GM19328 (cell line): ENCODE measurements around the gene COX19.
"Not testable (repeated sequence)": the region's sequence is repeated elsewhere in the genome, so short reads cannot be mapped to it uniquely, and the experiment has no call there.

ENCODE experiments used
- ATAC-seq: cut with Tn5 transposase; IDR thresholded peaks from one replicate; pipeline ENCODE4 v1.9.1; 2021; ENCODE audit warnings: mild to moderate bottlenecking, moderate library complexity; ENCODE audit not compliant: unreplicated experiment

The COX19 gene

GRCh38 chr7:1011297-1012003 lies 36.1 kb upstream of the COX19 start:
- no peak for ATAC-seq

- ATAC-seq, result no peak
Measured at GRCh38 chr7:1010226-1010625, 34.9 kb upstream of the COX19 start.

- no peak for ATAC-seq
Measured at GRCh38 chr7:1009747-1010146, 34.4 kb upstream of the COX19 start.

GRCh38 chr7:1008733-1009363 lies 33.5 kb upstream of the COX19 start:
- ATAC-seq, result no peak

- no peak for ATAC-seq
Measured at GRCh38 chr7:1007901-1008300, 32.6 kb upstream of the COX19 start.

- ATAC-seq, result no peak
Measured at GRCh38 chr7:1005303-1005702, 30.0 kb upstream of the COX19 start.

GRCh38 chr7:1004018-1004852 lies 28.9 kb upstream of the COX19 start:
- ATAC-seq, result no peak

- ATAC-seq, result not testable (repeated sequence)
Measured at GRCh38 chr7:1002445-1002844, 27.1 kb upstream of the COX19 start.

- not testable (repeated sequence) for ATAC-seq
Measured at GRCh38 chr7:1002026-1002425, 26.7 kb upstream of the COX19 start.

- not testable (repeated sequence) for ATAC-seq
Measured at GRCh38 chr7:1001069-1001770, 25.9 kb upstream of the COX19 start.

GRCh38 chr7:999941-1000935 lies 24.9 kb upstream of the COX19 start:
- ATAC-seq, result no peak

GRCh38 chr7:999149-999879 lies 24.0 kb upstream of the COX19 start:
- no peak for ATAC-seq

- ATAC-seq, result no peak
Measured at GRCh38 chr7:997404-998395, 22.4 kb upstream of the COX19 start.

- no peak for ATAC-seq
Measured at GRCh38 chr7:996079-996872, 20.9 kb upstream of the COX19 start.

GRCh38 chr7:995571-995970 lies 20.2 kb upstream of the COX19 start:
- ATAC-seq, result no peak

GRCh38 chr7:994592-995308 lies 19.4 kb upstream of the COX19 start:
- no peak for ATAC-seq
